Ectodermal cell (in vitro differentiated cells): ENCODE data around the gene AKAP13.

Source experiments
- H3K27ac ChIP-seq: 2 replicates; pipeline ENCODE4 v1.7.0; 2013; ENCODE audit warnings: mild to moderate bottlenecking, low read depth, low read length; ENCODE audit not compliant: insufficient read depth, poor library complexity, severe bottlenecking
- H3K27me3 ChIP-seq: 2 replicates; pipeline ENCODE4 v1.7.0; 2013; ENCODE audit warnings: mild to moderate bottlenecking, low read length; ENCODE audit not compliant: insufficient read depth, control insufficient read depth, poor library complexity, severe bottlenecking
- H3K36me3 ChIP-seq: one replicate; pipeline ENCODE4 v1.7.0; 2013; ENCODE audit warnings: low read length; ENCODE audit not compliant: control insufficient read depth, insufficient read depth
- H3K4me1 ChIP-seq: one replicate; pipeline ENCODE4 v1.7.0; 2013; ENCODE audit warnings: low read length; ENCODE audit not compliant: control insufficient read depth, insufficient read depth
- H3K4me3 ChIP-seq: 2 replicates; pipeline ENCODE4 v1.7.0; 2013; ENCODE audit warnings: low read depth, low read length, control low read depth; ENCODE audit not compliant: insufficient read depth
- H3K9me3 ChIP-seq: 2 replicates; pipeline ENCODE4 v1.7.0; 2013; ENCODE audit warnings: mild to moderate bottlenecking, low read length, moderate library complexity; ENCODE audit not compliant: control insufficient read depth
- WGBS, 2 experiments: methylation state at CpG; one replicate each; pipeline ENCODE4 v1.1.7; 2013; ENCODE audit warnings: missing lambda C conversion rate in 2 of 2; 5-methylcytosine and 5-hydroxymethylcytosine counted together

AKAP13 gene

GRCh38 chr15:85408270-85408746, 27.9 kb downstream of the AKAP13 start:
- no peak overlapping the region for H3K4me3 ChIP-seq
- no peaks in the 10 kb centered on the region for H3K36me3 ChIP-seq
- no peak overlapping the region for H3K27ac ChIP-seq
- no peaks in the 10 kb centered on the region for H3K9me3 ChIP-seq
- WGBS, 2 experiments: 96 to 97% methylated on average over 6 of the region's 6 CpGs
- H3K4me1 ChIP-seq: peaks cover 18% of the 10 kb centered on the region
- H3K27me3 ChIP-seq: no peaks in the 10 kb centered on the region

GRCh38 chr15:85412066-85412465, 31.7 kb downstream of the AKAP13 start:
- Histone ChIP-seq H3K9me3 (no peaks in the 10 kb centered on the region), H3K4me1 (peaks cover 7% of the 10 kb centered on the region), H3K4me3 (no peak overlapping the region), H3K27me3 (no peaks in the 10 kb centered on the region), H3K27ac (no peak overlapping the region), H3K36me3 (no peaks in the 10 kb centered on the region)
- 93 to 94% methylated on average over 3 of the region's 3 CpGs for WGBS, 2 experiments

GRCh38 chr15:85412956-85413854, 32.8 kb downstream of the AKAP13 start:
- Histone ChIP-seq H3K36me3 (no peaks in the 10 kb centered on the region), H3K27me3 (no peaks in the 10 kb centered on the region), H3K9me3 (no peaks in the 10 kb centered on the region), H3K27ac (no peak overlapping the region), H3K4me3 (no peak overlapping the region), H3K4me1 (peaks cover 7% of the 10 kb centered on the region)
- 75 to 79% methylated on average over 12 to 14 of the region's 14 CpGs for whole genome bisulfite sequencing, 2 experiments

DNA sequence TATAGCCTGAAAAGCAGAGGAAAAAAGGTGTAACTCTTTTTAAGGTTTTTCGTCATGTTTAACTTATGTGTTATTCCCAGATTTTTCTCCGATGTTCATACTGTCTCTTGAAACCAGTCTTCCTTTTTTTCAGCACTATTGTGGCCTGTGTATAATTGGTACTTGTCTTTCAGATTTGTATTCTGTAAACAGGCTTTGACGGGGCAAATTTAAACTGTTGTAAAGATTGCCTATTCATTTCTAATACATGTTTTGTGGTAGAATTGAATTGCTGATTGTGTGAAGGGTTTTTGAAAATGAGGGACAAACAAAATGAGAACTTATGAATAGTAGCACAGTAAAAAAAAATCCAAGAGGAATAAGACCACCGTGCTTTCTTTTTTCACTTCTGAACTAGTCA, 33.6 kb downstream of the AKAP13 start:
- Histone ChIP-seq H3K9me3 (no peaks in the 10 kb centered on the region), H3K27me3 (no peaks in the 10 kb centered on the region), H3K36me3 (no peaks in the 10 kb centered on the region), H3K4me3 (no peak overlapping the region), H3K4me1 (peaks cover 7% of the 10 kb centered on the region), H3K27ac (no peak overlapping the region)
- 95 to 100% methylated on average over 2 to 4 of the region's 4 CpGs for WGBS, 2 experiments

GRCh38 chr15:85414495-85414894, 34.1 kb downstream of the AKAP13 start:
- no peak overlapping the region for H3K4me3 ChIP-seq
- H3K4me1 ChIP-seq: peaks cover 7% of the 10 kb centered on the region
- H3K9me3 ChIP-seq: no peaks in the 10 kb centered on the region
- H3K27me3 ChIP-seq: no peaks in the 10 kb centered on the region
- no peak overlapping the region for H3K27ac ChIP-seq
- no peaks in the 10 kb centered on the region for H3K36me3 ChIP-seq

- no peaks in the 10 kb centered on the region for H3K27me3 ChIP-seq
- H3K4me3 ChIP-seq: no peak overlapping the region
- peaks cover 7% of the 10 kb centered on the region for H3K4me1 ChIP-seq
- H3K36me3 ChIP-seq: no peaks in the 10 kb centered on the region
- 93 to 95% methylated on average over 10 of the region's 10 CpGs for WGBS, 2 experiments
- no peaks in the 10 kb centered on the region for H3K9me3 ChIP-seq
- no peak overlapping the region for H3K27ac ChIP-seq
Measured at GRCh38 chr15:85414991-85415390, 34.6 kb downstream of the AKAP13 start.

GRCh38 chr15:85415783-85416182, 35.4 kb downstream of the AKAP13 start:
- no peaks in the 10 kb centered on the region for H3K9me3 ChIP-seq
- H3K4me3 ChIP-seq: no peak overlapping the region
- H3K36me3 ChIP-seq: no peaks in the 10 kb centered on the region
- WGBS, 2 experiments: 93 to 96% methylated on average over 2 of the region's 2 CpGs
- no peaks in the 10 kb centered on the region for H3K27me3 ChIP-seq
- H3K4me1 ChIP-seq: peaks cover 7% of the 10 kb centered on the region
- H3K27ac ChIP-seq: no peak overlapping the region

DNA sequence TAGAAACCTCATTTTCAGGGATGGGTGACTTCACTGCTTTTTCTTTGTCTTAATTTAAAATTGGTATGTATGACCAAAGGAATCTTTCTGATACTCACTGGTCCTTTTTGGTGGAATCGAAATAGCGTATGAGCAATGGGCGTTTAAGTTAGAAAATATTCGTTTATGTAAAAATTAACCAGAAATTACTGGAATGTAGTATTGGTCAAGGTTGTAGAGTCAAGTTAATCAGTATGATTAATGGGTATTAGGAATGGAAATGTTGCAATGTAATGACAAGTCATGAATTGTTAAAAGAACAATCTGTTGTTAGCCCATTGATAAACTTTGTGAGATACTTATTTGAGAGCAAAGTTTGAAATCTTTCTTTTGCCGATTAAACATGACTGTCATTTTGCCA, 36.9 kb downstream of the AKAP13 start:
- no peak overlapping the region for H3K27ac ChIP-seq
- H3K9me3 ChIP-seq: no peaks in the 10 kb centered on the region
- H3K36me3 ChIP-seq: no peaks in the 10 kb centered on the region
- H3K27me3 ChIP-seq: no peaks in the 10 kb centered on the region
- H3K4me1 ChIP-seq: peaks cover 7% of the 10 kb centered on the region
- H3K4me3 ChIP-seq: no peak overlapping the region
- 97 to 98% methylated on average over 5 of the region's 5 CpGs for WGBS, 2 experiments

- no peaks in the 10 kb centered on the region for H3K27me3 ChIP-seq
- H3K36me3 ChIP-seq: no peaks in the 10 kb centered on the region
- WGBS, 2 experiments: 88% methylated on average over 5 of the region's 5 CpGs
- no peak overlapping the region for H3K4me3 ChIP-seq
- H3K9me3 ChIP-seq: no peaks in the 10 kb centered on the region
- no peaks in the 10 kb centered on the region for H3K4me1 ChIP-seq
- H3K27ac ChIP-seq: no peak overlapping the region
Measured at GRCh38 chr15:85419161-85419560, 38.8 kb downstream of the AKAP13 start.

GRCh38 chr15:85421116-85421925, 40.9 kb downstream of the AKAP13 start:
- WGBS, 2 experiments: 92 to 99% methylated on average over 6 to 10 of the region's 10 CpGs
- no peak overlapping the region for H3K27ac ChIP-seq
- H3K27me3 ChIP-seq: no peaks in the 10 kb centered on the region
- no peak overlapping the region for H3K4me3 ChIP-seq
- no peaks in the 10 kb centered on the region for H3K36me3 ChIP-seq
- no peaks in the 10 kb centered on the region for H3K4me1 ChIP-seq
- no peaks in the 10 kb centered on the region for H3K9me3 ChIP-seq
